A549 (cell line): Measurements from ENCODE around the gene CTU2. TPM values are rescaled to one million over a fixed set of nuclear protein-coding genes. Genes with fewer than 3 reads are reported as not detected.

Source experiments
- ATAC-seq, 2 experiments: fragments of 200-7000 bp in 1 of 2; fragments of >200 bp in 1 of 2; cut with Nextera tagmentation in 1 of 2; cut with Tn5 transposase in 1 of 2; 3 replicates each; pipeline versions ENCODE4 v1.8.0 to v1.9.1; 2018 to 2020; ENCODE audit warnings: mild to moderate bottlenecking in 1 of 2, moderate library complexity in 1 of 2
- CTCF ChIA-PET: fragments of 300-600 bp; sonication (Branson Sonifier 250); formaldehyde crosslinking; extraction: SDS; loops from one replicate; lab custom pipeline; 2021; ENCODE audit warnings: antibody characterized with exemption, inconsistent platforms; lab: Yijun Ruan, JAX
- POLR2A ChIA-PET: fragments of 350-600 bp; formaldehyde crosslinking; extraction: SDS; loops from one replicate; lab custom pipeline; 2021; ENCODE audit warnings: antibody characterized with exemption, inconsistent platforms; lab: Yijun Ruan, JAX
- DNase-seq, 2 experiments: peaks; one replicate each; pipeline versions ENCODE4 v3.0.0 to v3.0.0-alpha.2; 2011 to 2016; ENCODE audit warnings: low read depth in 1 of 2, low spot score in 1 of 2
- FAIRE-seq: peaks from 2 replicates; lab custom pipeline; 2011; peaks lifted over from hg19 to GRCh38; lab: Jason Lieb, UNC
- H3K27ac ChIP-seq, 2 experiments: fragments of >200 bp; sonication (Bioruptor Twin); formaldehyde crosslinking; 3 replicates each; pipeline ENCODE4 v1.5.1; 2016 to 2017
- H3K4me1 ChIP-seq: fragments of >200 bp; sonication (Bioruptor Twin); formaldehyde crosslinking; 3 replicates; pipeline ENCODE4 v1.6.1; 2016
- H3K4me2 ChIP-seq: fragments of >200 bp; sonication (Bioruptor Twin); formaldehyde crosslinking; 3 replicates; pipeline ENCODE4 v1.6.1; 2016
- H3K4me3 ChIP-seq: fragments of >200 bp; sonication (Bioruptor Twin); formaldehyde crosslinking; 3 replicates; pipeline ENCODE4 v1.5.1; 2016
- H3K9me3 ChIP-seq: fragments of >200 bp; sonication (Bioruptor Twin); formaldehyde crosslinking; 3 replicates; pipeline ENCODE4 v1.6.1; 2016
- ATOH8 ChIP-seq: fragments of 250-450 bp; sonication (Bioruptor Pico); IDR thresholded peaks from 2 replicates; pipeline ENCODE4 v1.5.0; 2020; ENCODE audit warnings: low read depth, mild to moderate bottlenecking, moderate library complexity
- CBX8 ChIP-seq: fragments of 200-600 bp; sonication (generic); IDR thresholded peaks from 2 replicates; pipeline ENCODE4 v1.6.1; 2016
- CEBPB ChIP-seq, 2 experiments: fragments of >200 bp in 1 of 2; sonication (Bioruptor Twin) in 1 of 2; formaldehyde crosslinking in 1 of 2; IDR thresholded peaks; 2 replicates each; pipeline ENCODE4 v1.6.1; 2012 to 2016
- FOXS1 ChIP-seq: fragments of 250-450 bp; sonication (Bioruptor Pico); IDR thresholded peaks from 2 replicates; pipeline ENCODE4 v1.5.0; 2020; ENCODE audit warnings: mild to moderate bottlenecking, moderate library complexity
- GATA3 ChIP-seq: IDR thresholded peaks from 2 replicates; pipeline ENCODE4 v1.6.1; 2012; ENCODE audit warnings: borderline replicate concordance
- HDAC2 ChIP-seq: fragments of 200-600 bp; sonication (generic); IDR thresholded peaks from 2 replicates; pipeline ENCODE4 v1.6.1; 2016
- JUNB ChIP-seq: fragments of >200 bp; sonication (Bioruptor Twin); formaldehyde crosslinking; IDR thresholded peaks from 2 replicates; pipeline ENCODE4 v1.6.1; 2016
- KDM1A ChIP-seq: fragments of 200-600 bp; sonication (generic); IDR thresholded peaks from 2 replicates; pipeline ENCODE4 v1.6.1; 2016; ENCODE audit warnings: low read depth, mild to moderate bottlenecking
- KDM5A ChIP-seq: fragments of 200-600 bp; sonication (generic); IDR thresholded peaks from 2 replicates; pipeline ENCODE4 v1.6.1; 2016; ENCODE audit warnings: antibody characterized with exemption, mild to moderate bottlenecking
- MAFK ChIP-seq: fragments of 450-650 bp; IDR thresholded peaks from 2 replicates; pipeline ENCODE4 v1.6.1; 2014; ENCODE audit not compliant: partially characterized antibody
- MYC ChIP-seq: IDR thresholded peaks from 2 replicates; pipeline ENCODE4 v1.6.1; 2012; ENCODE audit warnings: mild to moderate bottlenecking, inconsistent platforms, low read length, improper control_type of control experiment, borderline replicate concordance
- PBX3 ChIP-seq: IDR thresholded peaks from 2 replicates; pipeline ENCODE4 v1.6.1; 2012
- PHF8 ChIP-seq: fragments of 200-600 bp; sonication (generic); IDR thresholded peaks from 2 replicates; pipeline ENCODE4 v1.6.1; 2016; ENCODE audit warnings: low read depth, mild to moderate bottlenecking, antibody characterized with exemption, moderate library complexity, borderline replicate concordance
- POLR2A ChIP-seq: IDR thresholded peaks from 2 replicates; pipeline ENCODE4 v1.6.1; 2012; ENCODE audit warnings: mild to moderate bottlenecking, low read length
- RAD21 ChIP-seq, 2 experiments: fragments of >200 bp in 1 of 2; sonication (Bioruptor Twin) in 1 of 2; formaldehyde crosslinking in 1 of 2; IDR thresholded peaks in 1 of 2; conservative IDR thresholded peaks in 1 of 2; 2 replicates in 1 of 2; 3 replicates in 1 of 2; pipeline ENCODE4 v1.6.1; 2012 to 2018; ENCODE audit warnings: inconsistent platforms in 1 of 2
- RCOR1 ChIP-seq: fragments of 150-350 bp; IDR thresholded peaks from 2 replicates; pipeline ENCODE4 v1.6.1; 2014; ENCODE audit warnings: antibody characterized with exemption, low read length, low read depth
- REST ChIP-seq: fragments of 200-600 bp; sonication (generic); IDR thresholded peaks from 2 replicates; pipeline ENCODE4 v1.6.1; 2016; ENCODE audit warnings: antibody characterized with exemption, mild to moderate bottlenecking, moderate library complexity
- RFX5 ChIP-seq: fragments of 450-650 bp; IDR thresholded peaks from 2 replicates; pipeline ENCODE4 v1.7.1; 2014; ENCODE audit warnings: antibody characterized with exemption, mild to moderate bottlenecking, moderate library complexity
- RNF2 ChIP-seq: fragments of 200-600 bp; sonication (generic); IDR thresholded peaks from 2 replicates; pipeline ENCODE4 v1.6.1; 2016; ENCODE audit warnings: low read depth, mild to moderate bottlenecking, antibody characterized with exemption, moderate library complexity, borderline replicate concordance
- TP53 ChIP-seq: fragments of 250-450 bp; sonication (Bioruptor Pico); IDR thresholded peaks from 2 replicates; pipeline ENCODE4 v1.5.0; 2021; ENCODE audit warnings: mild to moderate bottlenecking, moderate library complexity
- ZC3H11A ChIP-seq: fragments of 450-650 bp; IDR thresholded peaks from 2 replicates; pipeline ENCODE4 v1.6.1; 2014; ENCODE audit warnings: antibody characterized with exemption, mild to moderate bottlenecking
- ZNF302 ChIP-seq: fragments of 250-450 bp; sonication (Bioruptor Pico); IDR thresholded peaks from 2 replicates; pipeline ENCODE4 v1.9.0; 2021; ENCODE audit warnings: inconsistent platforms, mild to moderate bottlenecking, moderate library complexity
- WGBS: methylation state at CpG from one replicate; pipeline ENCODE4 v1.1.6; 2017; ENCODE audit errors: missing lambda C conversion rate; 5-methylcytosine and 5-hydroxymethylcytosine counted together
- polyA plus RNA-seq, 4 experiments: library from polyadenylated mRNA; depleted of rRNA in 3 of 4; stranded (reverse); fragments of >200 nt; fragmentation: RNase III in 1 of 4; extraction: RNeasy Plus Mini Kit Qiagen cat#74134 plus additional on column Dnase treatment in 1 of 4; gene quantifications; 2 replicates in 3 of 4; 3 replicates in 1 of 4; pipeline ENCODE4 v1.2.3, GENCODE V29; 2011 to 2017

The CTU2 gene
- polyA plus RNA-seq, 2 of the 4 experiments (the other 2 are of a cell fraction) = 16.4 to 21.8 TPM

GRCh38 chr16:88690341-88691128 is 15.8 kb upstream of the CTU2 start:
- ChIA-PET CTCF (interaction anchor here (0.7 to 1.1 kb wide), 2 partner anchors 47 to 92 kb away, joined by 3 read pairs; no protein-coding TSS in a partner anchor), POLR2A (no interaction called here)
- WGBS = 61% methylated on average over 20 of the region's 21 CpGs

GRCh38 chr16:88691129-88691813 is 15.0 kb upstream of the CTU2 start:
- Histone ChIP-seq H3K27ac (no peak overlapping the region), H3K9me3 (no peaks in the 10 kb centered on the region), H3K4me3 (no peak overlapping the region), H3K4me1 (peaks cover 4% of the 10 kb centered on the region; the same call in 1 of the 3 replicates), H3K4me2 (no peak overlapping the region)
- ChIA-PET POLR2A (no interaction called here), CTCF (interaction anchor here (1.1 kb wide), 1 partner anchor 46 kb away, joined by 3 read pairs; no protein-coding TSS in a partner anchor)
- TF ChIP-seq ZNF302 (CRISPR knock-in tag) = no peak
- no peak for TF ChIP-seq KDM1A
- no peak for TF ChIP-seq RAD21 (conservative IDR thresholded peaks at IDR 0.05 in 1 of 2, IDR thresholded peaks at IDR 0.05 in 1 of 2)
- no peak for TF ChIP-seq RCOR1
- ATAC-seq (no peak), DNase-seq (no peak), FAIRE-seq (no peak)
- WGBS = 83% methylated on average over 24 of the region's 33 CpGs

More at GRCh38 chr16:88690341-88691128, 15.8 kb upstream of the CTU2 start:
- no peak overlapping the region for H3K27ac ChIP-seq
- no peaks in the 10 kb centered on the region for H3K9me3 ChIP-seq
- H3K4me1 ChIP-seq = peaks cover 8% of the 10 kb centered on the region; the same call in 2 of the 3 replicates
- no peak overlapping the region for H3K4me2 ChIP-seq
- FAIRE-seq (no peak), ATAC-seq (no peak), DNase-seq (no peak)
- TF ChIP-seq KDM5A (no peak), PHF8 (no peak), KDM1A (no peak), ZC3H11A (no peak), MYC (no peak), REST (no peak), RFX5 (no peak), TP53 (CRISPR knock-in tag) (no peak), PBX3 (no peak), GATA3 (no peak), RNF2 (no peak), HDAC2 (no peak), CBX8 (no peak), ATOH8 (CRISPR knock-in tag) (no peak), CEBPB (IDR thresholded peaks at IDR 0.05) (no peak), JUNB (no peak), POLR2A (no peak), MAFK (no peak), RAD21 (conservative IDR thresholded peaks at IDR 0.05 in 1 of 2, IDR thresholded peaks at IDR 0.05 in 1 of 2) (no peak), FOXS1 (CRISPR knock-in tag) (no peak)
- no peak overlapping the region for H3K4me3 ChIP-seq
